WI38 (cell line): Measurements from ENCODE around the gene GAPT.

Experiments
- H3K4me3 ChIP-seq: 2 replicates; pipeline ENCODE4 v1.5.1; 2011; ENCODE audit warnings: low read depth, mild to moderate bottlenecking, control low read depth, low read length
- TF ChIP-seq, protein P1 (sequence below): IDR thresholded peaks from 2 replicates; pipeline ENCODE4 v1.5.1; 2012; ENCODE audit warnings: low read depth, mild to moderate bottlenecking, control low read depth, low read length

The GAPT gene

DNA sequence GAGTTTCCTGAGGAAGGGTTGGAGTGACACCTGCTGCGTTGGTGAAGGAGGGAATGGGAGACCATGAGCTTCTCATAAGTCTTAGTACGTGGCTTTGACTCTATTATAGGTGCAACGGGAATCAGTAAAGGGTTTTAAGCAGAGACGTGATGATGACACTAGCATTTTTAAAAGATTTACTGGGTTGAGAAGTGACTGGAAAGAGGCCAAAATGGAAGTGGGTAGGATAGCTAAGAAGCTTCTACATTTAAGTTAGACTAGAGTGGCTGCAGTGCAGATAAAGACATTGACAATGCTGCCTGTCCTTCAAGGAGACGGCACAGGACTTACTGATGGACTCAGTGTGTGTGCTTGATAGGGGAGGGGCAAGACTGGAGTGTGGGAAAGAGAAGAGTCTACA is 6.2 kb downstream of the GAPT start:
- TF ChIP-seq, protein P1, sequence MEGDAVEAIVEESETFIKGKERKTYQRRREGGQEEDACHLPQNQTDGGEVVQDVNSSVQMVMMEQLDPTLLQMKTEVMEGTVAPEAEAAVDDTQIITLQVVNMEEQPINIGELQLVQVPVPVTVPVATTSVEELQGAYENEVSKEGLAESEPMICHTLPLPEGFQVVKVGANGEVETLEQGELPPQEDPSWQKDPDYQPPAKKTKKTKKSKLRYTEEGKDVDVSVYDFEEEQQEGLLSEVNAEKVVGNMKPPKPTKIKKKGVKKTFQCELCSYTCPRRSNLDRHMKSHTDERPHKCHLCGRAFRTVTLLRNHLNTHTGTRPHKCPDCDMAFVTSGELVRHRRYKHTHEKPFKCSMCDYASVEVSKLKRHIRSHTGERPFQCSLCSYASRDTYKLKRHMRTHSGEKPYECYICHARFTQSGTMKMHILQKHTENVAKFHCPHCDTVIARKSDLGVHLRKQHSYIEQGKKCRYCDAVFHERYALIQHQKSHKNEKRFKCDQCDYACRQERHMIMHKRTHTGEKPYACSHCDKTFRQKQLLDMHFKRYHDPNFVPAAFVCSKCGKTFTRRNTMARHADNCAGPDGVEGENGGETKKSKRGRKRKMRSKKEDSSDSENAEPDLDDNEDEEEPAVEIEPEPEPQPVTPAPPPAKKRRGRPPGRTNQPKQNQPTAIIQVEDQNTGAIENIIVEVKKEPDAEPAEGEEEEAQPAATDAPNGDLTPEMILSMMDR, result no peak
- no peak overlapping the region for H3K4me3 ChIP-seq

DNA sequence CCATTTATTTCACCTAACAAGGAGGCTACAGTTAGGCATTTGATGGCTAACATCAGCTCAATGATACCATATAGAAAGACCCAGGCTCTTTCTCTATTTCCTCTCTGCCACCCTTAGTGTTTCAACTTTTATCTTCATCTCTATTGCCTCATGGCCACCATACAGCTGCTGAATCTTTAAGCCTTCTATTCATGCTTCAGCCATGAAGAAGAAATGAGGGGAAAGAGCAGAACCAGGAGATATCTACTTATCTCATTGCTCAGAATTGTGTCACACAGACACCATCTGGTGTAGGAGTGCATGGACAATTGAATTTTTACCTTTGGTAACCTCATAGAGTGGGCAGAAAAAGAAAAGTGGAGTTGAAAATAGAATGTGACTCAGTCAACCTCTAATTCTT is 6.7 kb downstream of the GAPT start:
- TF ChIP-seq, protein P1, result no peak

DNA sequence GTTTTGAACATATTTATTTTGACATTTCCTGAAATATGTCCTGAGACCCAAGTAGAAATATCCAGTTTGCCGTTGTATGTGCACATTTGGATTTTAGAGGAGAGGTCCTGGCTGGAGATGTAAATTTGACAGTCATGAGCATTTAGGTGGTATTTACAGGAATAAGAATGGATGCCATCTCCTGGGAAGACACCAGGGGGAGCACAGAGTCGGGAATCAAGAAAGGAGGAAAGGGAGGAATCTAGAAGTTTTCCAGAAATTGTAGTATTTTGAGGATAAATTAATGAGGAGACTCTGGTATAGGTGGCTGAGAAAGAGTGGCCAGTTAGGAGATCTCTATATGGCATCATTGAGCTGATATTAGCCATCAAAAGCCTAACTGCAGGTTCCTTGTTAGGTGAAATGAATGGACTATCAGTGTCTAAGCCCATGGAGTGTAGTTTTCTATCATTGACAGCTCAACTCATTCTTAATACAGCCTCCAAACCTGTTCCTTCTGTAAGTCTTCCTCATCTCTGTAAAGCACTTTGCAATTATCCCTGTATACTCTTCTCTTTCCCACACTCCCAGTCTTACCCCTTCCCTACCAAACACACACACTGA is 7.2 kb downstream of the GAPT start:
- no peak overlapping the region for H3K4me3 ChIP-seq
- TF ChIP-seq, protein P1, result peak; percentile 84

More for the DNA sequence above, 6.7 kb downstream of the GAPT start:
- no peak overlapping the region for H3K4me3 ChIP-seq

- TF ChIP-seq, protein P1, result no peak
- H3K4me3 ChIP-seq, result no peak overlapping the region
These were observed 8.0 kb downstream of the GAPT start for GRCh38 chr5:58499231-58499630.

- TF ChIP-seq, protein P1, result no peak
- no peak overlapping the region for H3K4me3 ChIP-seq
These were observed 8.7 kb downstream of the GAPT start for GRCh38 chr5:58499941-58500340.

GRCh38 chr5:58501778-58502417 is 10.7 kb downstream of the GAPT start:
- TF ChIP-seq, protein P1, result no peak
- no peak overlapping the region for H3K4me3 ChIP-seq

GRCh38 chr5:58503390-58504046 is 12.3 kb downstream of the GAPT start:
- no peak overlapping the region for H3K4me3 ChIP-seq
- TF ChIP-seq, protein P1, result no peak
